GM12878 (cell line): Measurements from ENCODE around the gene RSBN1L.

Experiments
- ASH2L ChIP-seq: fragments of 300-600, 200-600 bp; sonication (generic); IDR thresholded peaks from 2 replicates; pipeline ENCODE4 v1.6.1; 2017; ENCODE audit warnings: low read depth, mild to moderate bottlenecking, borderline replicate concordance
- CBFB ChIP-seq: IDR thresholded peaks from 2 replicates; pipeline ENCODE4 v1.6.1; 2016; ENCODE audit warnings: antibody characterized with exemption, low read depth
- DPF2 ChIP-seq: fragments of 450-650 bp; IDR thresholded peaks from 2 replicates; pipeline ENCODE4 v1.6.1; 2017; ENCODE audit warnings: mild to moderate bottlenecking

DNA sequence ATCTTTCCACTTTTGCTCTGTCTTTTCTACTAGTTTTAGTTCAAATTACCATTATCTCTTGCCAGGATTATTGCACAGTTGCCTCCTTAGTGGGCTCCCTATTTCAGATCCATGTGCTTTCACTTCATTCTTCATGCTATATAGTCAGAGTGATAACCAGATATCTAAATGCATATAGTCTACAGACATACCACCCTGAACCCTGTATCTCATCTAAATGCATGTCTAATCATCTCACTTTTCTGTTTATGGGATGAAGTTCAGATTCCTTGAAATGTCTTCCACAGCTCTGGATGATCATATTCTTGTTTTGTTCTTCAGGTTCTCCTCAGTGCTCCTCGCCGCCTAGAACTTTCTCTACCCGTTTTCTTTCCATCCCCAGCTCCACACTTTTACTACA is 13.8 kb downstream of the RSBN1L start:
- no peak for TF ChIP-seq DPF2
- TF ChIP-seq CBFB: no peak
- TF ChIP-seq ASH2L: no peak
